ENCODE measurements around the gene CES4A. TPM values are rescaled to one million over a fixed set of nuclear protein-coding genes. Genes with fewer than 3 reads are reported as not detected.

The CES4A gene
- total RNA-seq, 1 experiment from 2014 or later: 2.5 TPM

DNA sequence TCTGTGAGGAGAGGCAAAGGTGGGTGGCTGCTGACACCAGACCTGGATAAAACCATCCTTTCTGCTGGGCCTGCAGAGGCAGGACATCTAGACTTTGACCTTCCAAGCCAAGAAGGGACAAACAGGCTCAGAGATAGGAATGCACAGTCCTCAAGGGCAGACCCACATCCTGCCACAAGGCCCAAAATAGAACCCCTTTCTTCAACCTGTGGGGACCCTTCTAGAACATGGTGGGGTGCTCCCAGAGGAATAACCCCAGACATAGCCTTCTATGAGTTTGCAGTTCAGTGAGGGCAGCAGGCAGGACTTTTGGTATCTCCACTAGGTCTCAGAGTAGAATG lies 36.8 kb downstream of the CES4A start:
- no peaks in the 10 kb centered on the region for H3K9me3 ChIP-seq (ENCODE audit: insufficient read depth, low read depth)
- 0 out of 2 replicates have a peak, but pooled peaks cover 4% of the 10 kb centered on the region for H3F3A ChIP-seq (ENCODE audit: insufficient read depth, low read depth)
- intact Hi-C loops (cut with micrococcal nuclease; ENCODE audit: unreplicated experiment): no loop called here
- H3K27me3 ChIP-seq (ENCODE audit: insufficient read depth, low read depth): no peaks in the 10 kb centered on the region
- peaks cover 13% of the 10 kb centered on the region for H3K4me1 ChIP-seq (replicated peaks; ENCODE audit: insufficient read depth)
- H3K4me3 ChIP-seq: no peak overlapping the region
- H2AFZ ChIP-seq: no peak overlapping the region
- no peaks in the 10 kb centered on the region for H4K20me1 ChIP-seq (ENCODE audit: insufficient read depth)
- no peaks in the 10 kb centered on the region for H3K36me3 ChIP-seq (ENCODE audit: low read depth)
- H3K79me2 ChIP-seq (ENCODE audit: low read depth): peaks cover 10% of the 10 kb centered on the region
- POLR2A ChIA-PET (ENCODE audit: unreplicated experiment): no interaction called here
- H3K27ac ChIP-seq: no peak overlapping the region
- DNase-seq: no peak
- H3K4me2 ChIP-seq: no peak overlapping the region
- H3K9me2 ChIP-seq (ENCODE audit: insufficient read depth): no peaks in the 10 kb centered on the region
- TF ChIP-seq, protein P1, sequence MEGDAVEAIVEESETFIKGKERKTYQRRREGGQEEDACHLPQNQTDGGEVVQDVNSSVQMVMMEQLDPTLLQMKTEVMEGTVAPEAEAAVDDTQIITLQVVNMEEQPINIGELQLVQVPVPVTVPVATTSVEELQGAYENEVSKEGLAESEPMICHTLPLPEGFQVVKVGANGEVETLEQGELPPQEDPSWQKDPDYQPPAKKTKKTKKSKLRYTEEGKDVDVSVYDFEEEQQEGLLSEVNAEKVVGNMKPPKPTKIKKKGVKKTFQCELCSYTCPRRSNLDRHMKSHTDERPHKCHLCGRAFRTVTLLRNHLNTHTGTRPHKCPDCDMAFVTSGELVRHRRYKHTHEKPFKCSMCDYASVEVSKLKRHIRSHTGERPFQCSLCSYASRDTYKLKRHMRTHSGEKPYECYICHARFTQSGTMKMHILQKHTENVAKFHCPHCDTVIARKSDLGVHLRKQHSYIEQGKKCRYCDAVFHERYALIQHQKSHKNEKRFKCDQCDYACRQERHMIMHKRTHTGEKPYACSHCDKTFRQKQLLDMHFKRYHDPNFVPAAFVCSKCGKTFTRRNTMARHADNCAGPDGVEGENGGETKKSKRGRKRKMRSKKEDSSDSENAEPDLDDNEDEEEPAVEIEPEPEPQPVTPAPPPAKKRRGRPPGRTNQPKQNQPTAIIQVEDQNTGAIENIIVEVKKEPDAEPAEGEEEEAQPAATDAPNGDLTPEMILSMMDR (conservative IDR thresholded peaks at IDR 0.05): no peak
- no peak for TF ChIP-seq EZH2 (IDR thresholded peaks at IDR 0.05; ENCODE audit: low read depth)
- CTCF ChIA-PET: no interaction called here
- no TSS peak for BruUV-seq (replicated peaks)

DNA sequence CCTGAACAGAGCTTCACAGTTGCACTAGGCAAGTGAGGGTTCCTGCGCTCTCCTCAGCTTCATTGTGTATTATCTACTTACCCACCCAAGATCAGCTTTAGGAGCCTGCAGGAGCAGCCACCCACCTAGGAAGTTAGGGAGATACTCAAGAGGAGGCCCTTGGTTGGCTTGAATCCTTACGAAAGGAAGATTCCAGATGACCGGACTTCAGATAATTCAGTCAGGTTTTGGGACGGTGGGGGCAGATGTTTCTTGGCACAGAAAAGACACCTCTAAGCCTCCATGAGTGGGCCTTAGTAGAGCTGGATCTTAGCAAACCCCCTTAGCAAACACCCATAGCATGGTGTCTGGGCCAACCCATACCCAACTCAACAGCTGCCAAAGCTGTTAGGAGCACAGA lies 38.2 kb downstream of the CES4A start:
- ChIA-PET CTCF (no interaction called here), POLR2A (ENCODE audit: unreplicated experiment) (interaction anchor here (0.6 kb wide), 3 partner anchors 83 to 311 kb away, joined by 3 to 5 read pairs (median 5); partner anchors contain the start of gene PHAF1)
- H3K4me2 ChIP-seq: no peak overlapping the region
- DNase-seq: no peak
- intact Hi-C loops (cut with micrococcal nuclease; ENCODE audit: unreplicated experiment): no loop called here
- H3K27me3 ChIP-seq (ENCODE audit: insufficient read depth, low read depth): no peaks in the 10 kb centered on the region
- H3K4me1 ChIP-seq (replicated peaks; ENCODE audit: insufficient read depth): peaks cover 26% of the 10 kb centered on the region
- TF ChIP-seq, protein P1 (conservative IDR thresholded peaks at IDR 0.05): no peak
- no peak for TF ChIP-seq EZH2 (IDR thresholded peaks at IDR 0.05; ENCODE audit: low read depth)
- H3K36me3 ChIP-seq (ENCODE audit: low read depth): no peaks in the 10 kb centered on the region
- BruUV-seq (replicated peaks): no TSS peak
- H3K9me2 ChIP-seq (ENCODE audit: insufficient read depth): no peaks in the 10 kb centered on the region
- peaks cover 24% of the 10 kb centered on the region for H3K79me2 ChIP-seq (ENCODE audit: low read depth)
- no peak overlapping the region for H2AFZ ChIP-seq
- no peak overlapping the region for H3K27ac ChIP-seq
- H3K9me3 ChIP-seq (ENCODE audit: insufficient read depth, low read depth): no peaks in the 10 kb centered on the region
- H3K4me3 ChIP-seq: no peak overlapping the region
- H3F3A ChIP-seq (ENCODE audit: insufficient read depth, low read depth): 0 out of 2 replicates have a peak, but pooled peaks cover 4% of the 10 kb centered on the region
- H4K20me1 ChIP-seq (ENCODE audit: insufficient read depth): 0 out of 2 replicates have a peak, but pooled peaks cover 4% of the 10 kb centered on the region

DNA sequence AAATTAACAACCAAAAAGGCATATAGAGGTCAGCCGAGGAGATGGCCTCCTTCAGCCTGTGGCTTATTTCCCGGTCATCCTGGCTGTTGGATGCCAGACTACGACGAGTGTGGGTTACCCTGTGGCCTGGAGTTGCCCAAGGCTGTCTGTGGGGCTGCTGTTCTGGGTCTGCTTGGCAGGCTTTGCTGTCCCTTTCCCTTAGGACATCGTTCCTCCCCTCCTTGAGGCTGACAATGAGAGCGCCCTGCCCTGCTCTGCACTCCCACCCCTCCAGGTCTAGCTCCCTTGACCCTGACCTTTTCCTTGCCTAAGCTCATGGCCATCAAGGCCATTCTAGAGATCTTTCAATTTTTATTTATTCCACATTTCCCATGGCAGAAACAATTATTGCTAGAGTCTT lies 38.7 kb downstream of the CES4A start:
- Histone ChIP-seq H3K4me3 (no peak overlapping the region), H3K27ac (no peak overlapping the region), H3K4me2 (no peak overlapping the region), H3K79me2 (ENCODE audit: low read depth) (peaks cover 29% of the 10 kb centered on the region), H2AFZ (no peak overlapping the region), H3K9me3 (ENCODE audit: insufficient read depth, low read depth) (no peaks in the 10 kb centered on the region), H3F3A (ENCODE audit: insufficient read depth, low read depth) (peaks cover 4% of the 10 kb centered on the region; the same call in 1 of the 2 replicates), H4K20me1 (ENCODE audit: insufficient read depth) (0 out of 2 replicates have a peak, but pooled peaks cover 5% of the 10 kb centered on the region), H3K9me2 (ENCODE audit: insufficient read depth) (no peaks in the 10 kb centered on the region), H3K27me3 (ENCODE audit: insufficient read depth, low read depth) (no peaks in the 10 kb centered on the region), H3K36me3 (ENCODE audit: low read depth) (0 out of 2 replicates have a peak, but pooled peaks cover 2% of the 10 kb centered on the region), H3K4me1 (replicated peaks; ENCODE audit: insufficient read depth) (peaks cover 26% of the 10 kb centered on the region)
- ChIA-PET POLR2A (ENCODE audit: unreplicated experiment) (interaction anchor here (0.6 kb wide), 3 partner anchors 83 to 311 kb away, joined by 3 to 5 read pairs (median 5); partner anchors contain the start of gene PHAF1), CTCF (no interaction called here)
- DNase-seq: no peak
- no TSS peak for BruUV-seq (replicated peaks)
- intact Hi-C loops (cut with micrococcal nuclease; ENCODE audit: unreplicated experiment): no loop called here
- TF ChIP-seq, protein P1 (conservative IDR thresholded peaks at IDR 0.05): no peak
- TF ChIP-seq EZH2 (IDR thresholded peaks at IDR 0.05; ENCODE audit: low read depth): no peak
